Effector CD4-positive, alpha-beta T cell (primary cell): ENCODE measurements around the gene P2RX7.

Experiments
- DNase-seq: peaks from one replicate; pipeline ENCODE4 v3.0.0-alpha.2; 2020
- total RNA-seq: gene quantifications from one replicate; lab custom pipeline; 2026; lab: John Stamatoyannopoulos, UW

P2RX7 gene
- 12.9 reads per million, percentile 37 among the genes with 10 or more reads in this experiment for total RNA-seq

DNA sequence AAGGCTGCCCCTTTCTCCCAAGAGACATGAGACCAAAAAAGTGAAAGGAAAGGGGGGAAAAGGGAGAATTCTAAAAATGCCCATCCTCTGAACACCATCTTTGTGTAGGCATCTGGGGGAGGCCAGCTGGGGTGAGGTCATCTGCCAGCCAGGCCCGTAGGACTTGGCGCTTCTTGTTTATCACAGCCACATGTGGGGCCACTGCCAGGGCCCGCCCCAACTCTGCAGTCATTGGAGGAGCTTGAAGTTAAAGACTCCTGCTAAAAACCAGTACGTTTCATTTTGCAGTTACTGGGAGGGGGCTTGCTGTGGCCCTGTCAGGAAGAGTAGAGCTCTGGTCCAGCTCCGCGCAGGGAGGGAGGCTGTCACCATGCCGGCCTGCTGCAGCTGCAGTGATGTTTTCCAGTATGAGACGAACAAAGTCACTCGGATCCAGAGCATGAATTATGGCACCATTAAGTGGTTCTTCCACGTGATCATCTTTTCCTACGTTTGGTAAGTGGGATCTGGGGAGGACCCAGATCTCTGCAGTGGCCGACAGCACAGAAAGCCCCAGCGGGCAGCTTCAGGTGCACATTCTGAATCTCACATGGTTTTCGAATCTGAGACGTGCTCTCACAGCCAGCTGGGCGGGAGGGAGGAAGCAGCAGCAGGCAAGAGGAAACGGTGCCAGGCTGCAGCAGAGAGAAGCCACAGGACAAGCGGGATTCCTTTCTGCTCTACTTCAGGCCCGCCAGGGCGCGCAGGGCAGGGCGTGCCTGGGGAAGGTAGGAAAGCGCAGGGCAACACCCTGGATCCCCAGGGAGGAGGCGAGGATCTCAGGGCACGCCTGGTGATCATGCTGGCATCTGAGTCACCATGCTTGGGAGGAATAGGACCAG lies at the start of gene P2RX7:
P2RX7 (plus strand) TSS at position 276 of the 881 bp plus-strand sequence; CDS start at position 371, 95 bp downstream.
- DNase-seq = peak; percentile 7

DNA sequence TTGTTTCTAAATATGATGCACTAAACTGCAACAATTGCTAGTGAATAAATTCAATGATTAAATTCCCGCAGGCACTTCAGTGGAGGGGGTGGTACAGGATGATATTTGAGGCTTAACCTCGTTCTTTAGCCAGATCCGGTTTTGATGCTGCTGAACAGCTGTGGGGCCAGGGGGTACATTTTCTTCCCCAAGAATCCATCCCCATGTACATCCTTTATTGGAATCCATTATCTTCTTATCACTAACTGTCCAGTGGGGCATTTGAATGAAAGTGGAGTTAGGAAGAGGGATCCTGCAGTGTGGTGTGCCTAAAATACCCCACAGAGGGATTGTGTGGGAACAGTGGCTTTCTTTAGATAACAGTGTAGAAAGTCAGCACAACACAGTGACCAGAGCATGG lies 48.4 kb upstream of the P2RX7 start:
- no peak for DNase-seq

DNA sequence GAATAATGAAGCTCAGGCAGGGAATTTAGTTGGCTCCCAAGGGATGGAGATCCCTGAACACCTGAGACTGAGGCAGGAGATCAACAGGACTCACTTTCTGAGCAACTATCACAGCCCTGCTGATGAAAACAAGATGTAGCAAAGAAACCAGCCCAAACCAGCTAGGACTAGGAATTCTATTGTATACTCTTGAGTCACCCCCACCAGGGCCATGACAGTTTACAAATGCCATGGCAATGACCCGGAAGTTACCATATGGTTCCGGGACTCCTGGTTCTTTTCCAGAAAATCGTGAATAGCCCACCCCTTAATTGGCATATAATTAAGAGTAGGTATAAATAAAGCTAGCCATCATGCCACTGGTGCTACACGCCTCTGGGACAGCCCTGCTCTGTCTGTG lies 47.6 kb upstream of the P2RX7 start:
- DNase-seq = no peak

DNA sequence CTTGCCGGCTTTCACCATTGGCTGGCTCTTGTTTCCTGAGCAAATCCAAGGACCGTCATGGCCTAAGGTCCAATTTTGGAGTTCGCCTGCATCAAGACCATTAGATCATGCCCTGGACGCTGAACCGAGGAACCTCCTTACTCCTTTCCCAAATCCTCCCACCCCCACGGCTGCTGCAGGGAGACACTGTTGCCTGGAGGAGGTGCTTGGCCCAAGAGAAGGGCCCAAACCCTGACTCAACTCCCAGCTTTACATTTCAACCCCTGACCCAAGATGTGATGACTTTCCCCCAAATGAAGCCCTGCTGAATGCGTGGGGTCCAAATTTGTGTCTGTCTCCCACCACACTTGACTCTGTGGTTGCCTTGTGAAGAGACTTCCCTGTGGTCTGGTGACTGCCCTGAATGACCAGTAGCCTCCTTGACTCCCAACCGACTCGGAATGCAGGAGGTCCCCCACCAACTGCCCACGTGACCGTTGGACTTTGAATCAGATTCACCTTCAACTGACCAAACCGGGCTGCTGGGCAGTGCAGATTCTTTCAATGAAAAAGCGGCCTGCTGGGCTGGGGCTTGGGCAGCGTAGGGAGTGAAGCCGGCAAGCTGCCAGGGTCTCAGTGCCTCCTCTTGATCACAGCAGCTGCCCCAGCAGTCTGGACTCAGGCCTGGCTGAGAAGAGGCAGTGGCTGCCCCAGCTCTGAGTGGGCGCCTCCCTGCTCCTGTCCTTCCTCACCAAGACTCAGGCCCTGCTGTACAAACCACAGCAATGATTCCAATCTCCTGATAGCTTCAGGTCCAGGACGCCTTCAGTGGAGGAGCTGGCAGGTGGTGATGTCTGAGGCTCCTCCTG lies 46.9 kb upstream of the P2RX7 start:
- no peak for DNase-seq

DNA sequence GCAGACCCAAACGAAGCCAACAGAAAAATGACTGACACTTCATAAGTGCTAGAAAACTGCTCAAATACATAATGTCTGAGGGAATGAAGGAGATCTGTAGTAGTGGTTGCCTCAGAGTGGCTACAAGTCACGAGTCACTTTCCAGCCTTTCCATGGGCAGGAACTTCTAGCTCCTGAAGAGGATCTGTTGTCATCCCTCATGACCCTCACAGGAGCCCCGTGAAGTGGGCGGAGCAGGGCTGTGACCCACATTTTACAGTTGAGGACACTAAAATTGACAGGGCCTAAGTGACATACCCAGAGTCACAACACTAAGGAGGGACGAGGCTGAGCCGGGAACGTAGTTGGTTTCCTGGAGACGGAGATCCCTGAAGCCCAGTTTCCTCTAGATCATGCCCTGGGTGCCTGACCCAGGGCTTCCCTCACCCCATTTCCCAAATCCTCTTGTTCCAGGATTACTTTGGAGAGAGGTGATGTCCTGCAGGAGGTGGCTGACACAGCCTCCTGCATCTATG lies 45.8 kb upstream of the P2RX7 start:
- DNase-seq = no peak

DNA sequence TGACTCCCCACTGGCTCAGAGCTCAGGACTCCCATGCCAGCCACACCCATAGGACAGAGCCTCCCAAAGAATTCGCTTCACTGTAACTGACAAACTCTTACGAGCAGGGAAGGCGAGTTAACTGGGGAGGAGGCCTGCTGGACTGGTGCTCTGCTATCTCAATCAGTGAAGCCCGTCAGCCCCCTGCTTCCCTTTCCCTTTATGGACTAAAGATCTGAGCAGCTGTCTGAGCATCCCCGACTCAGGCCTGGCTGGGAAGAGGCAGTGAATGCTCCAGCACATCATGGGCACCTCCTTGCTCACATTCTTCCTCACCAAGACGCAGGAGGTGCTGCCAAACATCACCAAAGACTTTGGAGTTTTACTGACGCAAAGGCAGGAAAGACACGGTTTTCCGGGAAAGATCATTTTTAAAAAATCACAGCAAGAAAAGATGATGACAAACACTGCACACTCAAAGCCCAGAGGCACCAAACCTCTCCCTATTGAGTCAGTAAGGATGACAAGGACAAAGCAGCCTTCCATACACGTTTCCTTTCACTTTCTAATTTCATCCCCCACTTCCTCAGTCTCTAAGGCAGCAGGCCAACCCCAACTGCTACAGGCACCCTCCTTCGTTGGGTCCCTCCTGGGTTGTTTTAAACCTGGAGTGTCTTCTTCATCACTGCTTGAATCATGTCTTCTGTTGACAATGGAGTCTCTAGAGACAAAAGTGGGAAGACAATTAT lies 45.0 kb upstream of the P2RX7 start:
- DNase-seq = no peak

DNA sequence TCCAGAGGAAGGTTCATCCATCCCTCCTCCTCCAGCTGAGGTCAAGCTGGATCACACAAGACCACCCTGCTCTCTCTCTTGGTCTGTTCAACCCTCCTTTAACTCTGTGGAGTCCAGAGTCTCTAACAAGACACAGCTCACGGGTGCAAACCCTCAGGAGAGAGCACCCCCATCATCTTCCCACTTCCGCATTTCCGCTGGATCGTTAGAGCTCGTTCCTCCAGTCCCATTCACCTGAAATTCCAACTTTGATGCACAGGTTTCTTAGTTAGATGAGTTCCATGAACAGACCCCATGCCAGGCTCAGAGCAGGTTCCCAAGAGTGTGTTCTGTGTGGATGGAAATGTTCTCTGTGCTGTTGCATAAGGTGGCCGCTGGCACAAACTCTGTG lies 44.5 kb upstream of the P2RX7 start:
- no peak for DNase-seq

DNA sequence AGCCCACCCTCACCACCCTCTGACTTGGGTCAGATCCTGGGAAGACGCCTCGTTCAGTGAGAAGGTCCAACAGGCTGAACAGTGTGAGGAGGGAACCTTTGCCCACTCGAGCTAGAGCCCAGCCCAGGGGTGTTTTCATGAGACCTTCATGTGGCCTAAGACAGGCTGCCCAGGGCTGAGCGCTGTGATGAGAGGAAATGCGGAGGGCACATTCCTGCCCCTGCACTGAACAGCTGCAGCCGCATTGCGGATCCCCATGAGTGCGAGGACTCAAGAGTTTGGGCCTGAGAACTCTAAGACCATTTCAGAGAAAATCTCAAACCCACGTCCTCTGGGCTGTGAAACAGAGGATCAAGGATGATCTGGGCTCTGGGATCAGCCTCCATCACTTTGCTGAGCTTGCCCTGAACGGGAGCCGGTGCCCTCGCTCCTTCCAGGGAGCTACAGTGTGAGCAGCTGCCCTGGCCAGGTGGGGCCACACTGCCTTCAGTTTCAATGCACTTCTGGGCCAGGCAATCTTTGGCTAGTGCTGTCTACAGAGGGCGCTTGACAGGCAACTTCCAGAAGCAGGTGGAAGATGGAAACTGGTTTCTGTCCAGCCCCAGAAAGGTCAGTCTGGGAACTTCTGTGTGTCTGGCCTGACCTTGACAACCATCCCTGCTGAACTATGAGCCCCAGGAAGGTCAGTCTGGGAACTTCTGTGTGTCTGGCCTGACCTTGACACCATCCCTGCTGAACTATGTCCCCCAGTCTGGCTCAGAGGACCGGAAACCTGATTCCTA lies 43.5 kb upstream of the P2RX7 start:
- no peak for DNase-seq

DNA sequence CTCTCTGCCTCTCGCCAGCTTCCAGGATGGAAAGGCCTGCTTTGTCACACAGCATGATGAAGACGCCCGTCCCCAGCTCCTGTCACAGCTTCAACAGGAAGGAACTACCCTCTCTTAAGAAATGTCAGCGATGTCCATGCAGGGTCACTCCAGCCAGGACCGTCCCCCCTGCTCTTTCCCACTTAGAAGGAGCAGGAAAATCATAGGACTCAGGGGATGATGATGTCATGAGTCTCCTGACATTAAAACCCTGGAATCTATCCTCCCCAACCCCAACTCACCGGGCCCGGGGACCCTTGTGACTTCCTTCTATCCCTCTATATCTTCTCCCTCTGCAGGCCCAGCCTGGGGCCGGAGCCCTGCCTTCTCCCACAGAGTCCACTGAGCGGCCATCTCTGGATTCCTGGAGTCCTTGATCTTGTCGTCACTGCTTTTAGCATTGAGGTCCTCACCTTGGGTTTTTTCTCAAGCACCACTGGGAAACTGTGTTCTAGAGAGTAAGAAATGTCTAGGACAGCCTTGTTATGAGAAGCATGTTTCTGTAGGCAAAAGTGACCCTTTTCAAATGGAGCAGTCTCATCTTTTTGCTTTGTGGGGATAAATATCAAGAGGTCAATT lies 42.8 kb upstream of the P2RX7 start:
- DNase-seq = no peak

DNA sequence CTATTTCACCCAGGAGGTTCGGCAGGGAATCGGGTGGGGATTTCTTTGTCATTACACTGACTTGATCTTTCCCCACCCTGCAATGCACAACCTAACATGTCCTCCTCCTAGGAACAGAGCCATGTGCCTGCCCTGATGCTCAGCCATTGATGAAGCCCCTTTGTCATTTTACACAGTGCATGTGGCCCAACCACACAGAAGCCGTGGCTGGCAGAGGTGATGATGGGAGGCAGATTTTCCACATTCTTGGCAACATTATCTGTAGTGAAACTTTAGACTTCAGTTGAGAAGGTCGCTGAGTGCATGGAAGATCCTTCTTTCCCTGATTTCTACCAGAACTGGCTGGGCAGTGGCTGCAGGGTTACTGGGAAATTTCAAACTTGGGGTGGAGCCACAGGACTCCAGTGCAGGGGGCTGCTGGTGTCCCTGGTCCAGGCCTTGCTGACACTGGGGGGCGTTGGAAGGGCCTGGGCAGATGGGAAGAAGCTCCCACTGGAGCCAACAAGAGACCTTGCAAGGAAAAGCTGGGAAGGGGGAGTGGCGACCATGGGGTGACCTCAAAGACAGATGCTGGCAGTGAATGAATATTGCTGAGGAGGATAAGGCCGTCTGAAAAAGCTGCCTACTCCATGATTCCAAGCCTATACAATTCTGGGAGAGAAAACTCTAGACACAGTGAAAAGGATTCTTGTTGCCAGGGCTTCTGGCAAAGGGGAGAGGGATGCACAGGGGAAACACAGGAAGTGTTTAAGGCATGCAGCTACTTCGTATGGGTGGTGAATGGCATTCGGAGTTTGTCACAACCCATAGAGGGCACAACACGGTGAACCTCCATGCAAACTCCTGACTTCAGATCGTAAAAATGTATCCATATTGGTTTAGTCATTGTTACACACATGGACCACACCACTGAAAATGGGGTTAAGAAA lies 41.8 kb upstream of the P2RX7 start:
- no peak for DNase-seq

DNA sequence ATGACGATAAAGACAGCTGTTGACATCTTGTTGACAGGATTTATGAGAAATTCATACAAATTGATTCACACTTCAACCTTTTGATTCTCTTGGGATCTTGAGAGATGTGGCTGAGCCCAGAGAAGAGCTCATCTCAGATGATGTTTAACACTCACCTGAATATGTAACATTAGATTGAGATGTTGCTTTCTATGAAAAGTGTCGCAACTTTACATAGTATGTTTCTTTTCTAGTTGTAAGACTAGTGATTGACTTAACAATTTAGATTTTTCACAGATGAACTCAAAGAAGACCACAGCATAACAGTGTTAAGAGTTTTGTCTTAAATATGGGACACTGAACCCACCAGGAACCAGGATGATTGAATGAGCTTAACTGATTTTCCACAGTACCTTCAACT lies 40.6 kb upstream of the P2RX7 start:
- DNase-seq = no peak

DNA sequence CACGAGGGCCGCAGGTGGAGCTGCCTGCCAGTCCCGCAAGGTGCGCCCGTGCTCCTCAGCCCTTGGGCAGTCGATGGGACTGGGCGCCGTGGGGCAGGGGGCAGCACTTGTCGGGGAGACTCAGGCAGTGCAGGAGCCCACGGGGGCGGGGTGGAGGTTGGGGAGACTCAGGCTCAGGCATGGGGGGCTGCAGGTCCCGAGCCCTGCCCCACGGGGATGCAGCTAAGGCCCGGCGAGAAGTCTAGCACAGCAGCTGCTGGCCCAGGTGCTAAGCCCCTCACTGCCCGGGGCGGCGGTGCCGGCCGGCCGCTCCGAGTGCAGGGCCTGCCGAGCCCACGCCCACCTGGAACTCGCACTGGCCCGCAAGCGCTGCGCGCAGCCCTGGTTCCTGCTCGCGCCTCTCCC lies 39.2 kb upstream of the P2RX7 start:
- DNase-seq = no peak

DNA sequence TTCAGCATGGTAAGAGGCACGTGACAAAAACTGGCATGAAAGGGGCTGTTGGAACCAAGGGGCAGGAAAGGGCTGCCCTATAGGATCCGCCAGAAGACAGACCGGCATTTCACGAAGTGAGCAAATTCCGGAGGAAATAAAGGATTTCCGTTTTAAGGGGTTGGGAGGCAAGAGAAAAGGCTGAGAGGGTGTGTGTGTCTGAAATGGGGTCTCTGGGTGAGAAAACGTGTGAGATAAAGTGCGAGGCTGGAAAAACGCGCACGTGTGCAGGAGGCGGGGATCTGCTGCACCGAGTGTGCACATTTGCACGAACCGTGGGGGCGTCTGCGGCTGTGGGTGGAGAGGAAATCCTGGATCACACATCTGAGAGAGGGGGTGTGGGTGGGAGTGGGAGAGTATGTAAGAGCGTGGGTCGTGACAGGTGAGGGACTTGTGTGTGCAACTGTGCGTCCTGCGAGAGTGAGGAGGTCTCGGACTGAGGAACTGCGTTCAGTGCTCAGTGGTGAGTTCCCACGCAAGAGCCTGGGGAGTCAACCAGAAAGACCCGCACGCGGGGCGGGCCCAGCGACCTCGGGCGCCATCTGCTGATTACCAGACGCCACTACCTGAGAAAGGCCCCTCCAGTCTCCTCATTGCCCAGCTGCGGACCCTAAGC lies 37.0 kb upstream of the P2RX7 start:
- peak; percentile 71 for DNase-seq

DNA sequence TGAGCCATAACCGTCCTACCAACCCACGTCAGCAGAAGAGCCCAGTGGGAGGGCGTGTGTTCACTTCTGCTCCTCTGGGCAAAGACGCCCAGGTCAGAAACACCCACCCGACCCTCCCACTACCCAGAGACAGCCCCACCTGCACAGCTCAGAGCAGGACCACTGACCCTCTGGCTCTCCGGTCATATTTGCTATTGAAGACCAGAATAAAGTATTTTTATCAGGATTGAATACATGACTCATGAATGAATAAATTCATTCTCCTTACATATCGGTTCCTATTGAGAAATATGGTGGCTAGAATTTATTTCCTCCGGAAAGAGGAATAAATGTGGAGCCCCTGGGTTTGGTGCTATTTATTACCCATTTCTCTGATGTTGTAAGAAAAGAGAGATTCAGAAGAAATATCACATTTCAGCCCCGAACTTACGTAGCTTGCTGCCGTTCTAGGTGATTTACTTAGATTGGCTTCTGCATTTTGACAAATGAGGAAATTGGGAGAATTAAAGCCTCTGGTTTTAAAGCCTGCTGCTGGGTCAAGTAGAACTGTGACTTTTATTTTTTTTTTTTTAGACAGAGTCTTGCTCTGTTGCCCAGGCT lies 36.4 kb upstream of the P2RX7 start:
- no peak for DNase-seq

DNA sequence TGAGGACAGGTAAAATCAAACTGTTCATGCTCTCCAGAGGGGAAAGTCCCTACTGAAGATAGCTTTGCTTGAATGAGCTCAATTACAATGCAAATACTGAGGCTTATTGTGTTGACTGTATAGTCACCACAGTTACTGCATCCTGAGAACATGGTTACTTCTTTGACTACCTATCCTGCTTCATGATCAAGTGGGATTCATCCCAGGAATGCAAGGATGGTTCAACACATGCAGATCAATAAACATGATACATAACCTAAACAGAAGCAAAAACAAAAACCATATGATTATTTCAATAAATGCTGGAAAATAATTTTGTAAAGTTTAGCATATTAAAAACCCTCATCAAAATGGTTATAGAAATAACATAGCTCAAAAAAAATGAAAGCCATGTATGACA lies 32.9 kb upstream of the P2RX7 start:
- no peak for DNase-seq

DNA sequence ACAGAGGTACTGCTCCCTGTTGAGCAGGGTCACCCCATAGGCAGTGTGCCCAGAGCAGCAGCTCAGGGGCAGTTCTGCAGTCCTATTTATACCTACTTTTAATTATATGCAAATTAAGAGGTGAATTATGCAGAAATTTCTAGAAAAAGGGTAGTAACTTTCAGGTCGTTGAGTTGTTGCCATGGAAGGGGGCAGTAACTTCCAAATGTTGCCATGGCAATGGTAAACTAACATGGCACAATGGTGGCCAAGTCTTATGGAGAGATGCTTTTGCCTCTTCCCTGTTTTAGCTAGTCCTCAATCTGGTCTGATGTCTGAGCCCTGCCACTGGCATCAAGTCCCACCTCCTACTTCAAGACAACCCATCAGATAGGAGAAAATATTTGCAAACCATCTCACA lies 30.4 kb upstream of the P2RX7 start:
- no peak for DNase-seq

DNA sequence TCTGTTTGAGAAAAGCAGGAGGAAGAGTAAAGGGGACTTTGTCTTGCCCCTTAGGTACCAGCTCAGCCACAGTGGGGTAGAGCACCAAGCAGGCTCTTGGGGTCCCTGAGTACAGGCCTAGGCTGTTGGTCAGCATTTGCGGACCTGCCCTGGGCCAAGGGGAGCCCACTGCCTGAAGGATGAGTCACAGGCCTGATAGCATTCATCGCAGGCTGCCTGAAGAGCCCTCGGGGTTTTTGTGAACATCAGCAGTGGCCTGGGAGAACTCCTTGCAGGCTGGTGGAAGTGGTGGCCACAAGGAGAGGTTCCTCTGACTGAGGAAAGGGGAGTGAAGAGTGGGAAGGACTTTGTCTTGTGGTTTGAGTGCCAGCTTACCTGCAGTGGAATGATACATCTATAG lies 25.0 kb upstream of the P2RX7 start:
- DNase-seq = no peak

DNA sequence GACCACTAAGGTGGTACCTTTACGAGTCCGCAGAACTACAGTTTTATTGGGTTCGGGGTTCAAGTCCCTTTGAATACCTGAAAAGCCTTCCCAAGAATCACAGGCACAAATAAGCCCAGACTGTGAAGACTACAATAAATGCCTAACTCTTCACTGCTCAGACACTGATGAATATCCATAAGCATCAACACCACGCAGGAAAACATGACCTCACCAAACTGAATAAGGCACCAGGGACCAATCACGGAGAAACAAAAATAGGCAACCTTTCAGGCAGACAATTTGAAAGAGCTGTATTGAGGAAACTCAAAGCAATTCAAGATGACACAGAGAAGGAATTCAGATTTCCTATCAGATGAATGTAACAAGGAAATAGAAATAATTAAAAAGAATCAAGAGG lies 24.2 kb upstream of the P2RX7 start:
- no peak for DNase-seq

DNA sequence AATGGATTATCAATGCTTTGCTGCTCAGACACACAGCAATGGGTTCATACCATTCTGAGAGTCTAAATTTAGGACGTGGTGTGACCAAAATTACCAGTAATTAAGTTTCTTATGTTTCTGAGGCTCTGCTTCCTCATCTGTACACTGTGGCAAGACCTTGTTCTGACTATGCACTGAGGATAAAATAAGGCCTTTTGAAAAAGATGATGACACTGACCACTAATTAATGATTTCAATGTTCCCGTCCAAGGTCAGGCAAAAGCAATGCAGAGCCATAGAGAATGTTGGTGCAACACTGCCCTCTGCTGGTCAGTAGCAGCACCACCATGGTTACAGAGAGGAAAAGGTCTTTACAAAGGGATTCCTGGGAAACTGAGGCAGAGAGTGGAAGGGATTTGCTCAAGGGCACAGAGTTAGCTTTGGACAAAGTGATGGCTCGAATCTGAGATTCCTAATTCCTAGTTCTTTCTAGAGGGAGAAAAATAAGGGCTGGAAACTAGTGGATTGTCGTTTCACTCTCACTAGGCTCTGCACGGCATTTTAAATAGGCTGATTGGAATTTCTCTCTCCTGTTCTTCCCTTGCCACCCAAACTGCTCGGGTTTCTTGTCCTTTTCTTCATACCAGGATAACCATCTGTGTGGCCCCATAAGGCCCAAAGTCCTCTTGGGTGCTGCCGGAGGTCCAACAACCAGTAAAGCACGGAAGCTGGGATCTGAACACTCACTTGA lies 22.3 kb upstream of the P2RX7 start:
- peak; percentile 60 for DNase-seq
